NOMO-1 (cell line): ENCODE results near the gene TBCE.
"Not testable (repeated sequence)": the region's sequence is repeated elsewhere in the genome, so short reads cannot be mapped to it uniquely, and the experiment has no call there.

Source experiments
- DNase-seq, 2 experiments: peaks; one replicate each; lab custom pipeline; 2025; ENCODE audit not compliant: unreplicated experiment in 2 of 2; lab: John Stamatoyannopoulos, UW

The TBCE gene

GRCh38 chr1:235450433-235450832 lies 83.2 kb downstream of the TBCE start:
- DNase-seq: no peak

- no peak for DNase-seq
Observed at GRCh38 chr1:235450886-235451483, 83.8 kb downstream of the TBCE start.

- no peak for DNase-seq
Observed at GRCh38 chr1:235454021-235454420, 86.8 kb downstream of the TBCE start.

GRCh38 chr1:235455097-235455496 lies 87.9 kb downstream of the TBCE start:
- no peak for DNase-seq

GRCh38 chr1:235455823-235456222 lies 88.6 kb downstream of the TBCE start:
- no peak for DNase-seq

- DNase-seq: not testable (repeated sequence)
Observed at GRCh38 chr1:235457856-235458255, 90.6 kb downstream of the TBCE start.

GRCh38 chr1:235460770-235461169 lies 93.5 kb downstream of the TBCE start:
- no peak for DNase-seq

GRCh38 chr1:235461954-235462353 lies 94.7 kb downstream of the TBCE start:
- no peak for DNase-seq

GRCh38 chr1:235462832-235463231 lies 95.6 kb downstream of the TBCE start:
- DNase-seq: not testable (repeated sequence)

GRCh38 chr1:235465066-235465465 lies 97.8 kb downstream of the TBCE start:
- DNase-seq: no peak

GRCh38 chr1:235468004-235468403 lies 100.8 kb downstream of the TBCE start:
- DNase-seq: no peak

GRCh38 chr1:235468970-235469369 lies 101.7 kb downstream of the TBCE start:
- no peak for DNase-seq

GRCh38 chr1:235469897-235470296 lies 102.7 kb downstream of the TBCE start:
- DNase-seq: not testable (repeated sequence)

GRCh38 chr1:235470741-235471439 lies 103.7 kb downstream of the TBCE start:
- no peak for DNase-seq

- no peak for DNase-seq
Observed at GRCh38 chr1:235473806-235474205, 106.6 kb downstream of the TBCE start.

- no peak for DNase-seq
Observed at GRCh38 chr1:235483090-235483489, 115.9 kb downstream of the TBCE start.

GRCh38 chr1:235485558-235485957 lies 118.3 kb downstream of the TBCE start:
- no peak for DNase-seq

- no peak for DNase-seq
Observed at GRCh38 chr1:235486321-235486720, 119.1 kb downstream of the TBCE start.

GRCh38 chr1:235491644-235492043 lies 124.4 kb downstream of the TBCE start:
- DNase-seq: no peak

GRCh38 chr1:235494531-235494930 lies 127.3 kb downstream of the TBCE start:
- no peak for DNase-seq

- no peak for DNase-seq
Observed at GRCh38 chr1:235495030-235495429, 127.8 kb downstream of the TBCE start.

- no peak for DNase-seq
Observed at GRCh38 chr1:235495551-235495950, 128.3 kb downstream of the TBCE start.
